GM19395 (cell line): Measurements from ENCODE around the gene FOXF2.
A peak's percentile ranks its signal among the peaks of the same experiment; 100 is the strongest.

Source experiments
- ATAC-seq: cut with Tn5 transposase; IDR thresholded peaks from one replicate; pipeline ENCODE4 v1.9.1; 2021; ENCODE audit warnings: mild to moderate bottlenecking, moderate library complexity; ENCODE audit not compliant: unreplicated experiment

The FOXF2 gene

DNA sequence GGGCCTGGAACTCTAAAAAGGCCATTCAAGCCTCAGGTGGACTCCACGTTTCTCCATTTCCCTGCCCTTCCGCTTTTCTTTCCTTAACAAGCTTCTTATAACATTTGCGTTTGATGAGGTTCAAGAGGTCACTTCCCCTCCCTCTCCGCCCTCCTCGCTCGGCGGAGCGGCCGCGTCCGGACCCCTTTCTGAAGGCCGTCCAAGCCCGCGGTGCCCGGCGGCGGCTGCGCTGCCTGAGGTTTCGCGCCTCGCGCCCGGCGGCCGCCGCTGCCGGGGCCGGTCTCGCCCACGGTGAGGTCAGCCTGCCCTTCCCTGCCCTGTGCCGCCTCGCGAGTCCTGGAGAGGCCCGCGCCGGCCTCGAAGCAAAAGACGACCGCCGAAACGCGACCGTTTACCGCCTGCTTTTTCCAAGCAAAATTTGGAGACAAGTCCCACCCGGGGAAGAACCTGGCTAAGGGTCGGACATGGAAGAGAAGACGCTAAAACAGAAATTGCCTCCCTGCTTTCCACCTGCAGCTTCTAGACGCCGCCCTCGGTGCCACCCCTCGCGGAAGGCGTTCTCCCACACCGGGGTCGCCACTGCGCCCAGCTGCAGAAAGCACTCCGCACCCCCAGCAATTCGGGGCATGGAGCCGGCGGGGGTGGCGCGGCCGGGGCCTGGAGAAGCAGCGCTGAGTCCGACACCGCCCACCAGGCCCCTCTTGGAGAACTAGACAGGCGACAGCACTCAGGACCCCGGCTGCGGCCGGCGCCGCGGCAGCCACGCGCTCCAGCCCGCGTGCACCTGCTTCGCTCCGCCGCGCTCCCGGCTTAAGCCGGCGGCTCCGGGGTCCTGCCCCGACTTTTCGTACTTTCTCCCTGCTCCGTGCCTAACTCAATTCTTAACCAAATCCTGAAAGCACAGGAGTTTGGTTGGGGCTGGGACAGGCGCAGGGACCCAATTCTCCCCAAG, 11.0 kb upstream of the FOXF2 start:
- no peak for ATAC-seq

DNA sequence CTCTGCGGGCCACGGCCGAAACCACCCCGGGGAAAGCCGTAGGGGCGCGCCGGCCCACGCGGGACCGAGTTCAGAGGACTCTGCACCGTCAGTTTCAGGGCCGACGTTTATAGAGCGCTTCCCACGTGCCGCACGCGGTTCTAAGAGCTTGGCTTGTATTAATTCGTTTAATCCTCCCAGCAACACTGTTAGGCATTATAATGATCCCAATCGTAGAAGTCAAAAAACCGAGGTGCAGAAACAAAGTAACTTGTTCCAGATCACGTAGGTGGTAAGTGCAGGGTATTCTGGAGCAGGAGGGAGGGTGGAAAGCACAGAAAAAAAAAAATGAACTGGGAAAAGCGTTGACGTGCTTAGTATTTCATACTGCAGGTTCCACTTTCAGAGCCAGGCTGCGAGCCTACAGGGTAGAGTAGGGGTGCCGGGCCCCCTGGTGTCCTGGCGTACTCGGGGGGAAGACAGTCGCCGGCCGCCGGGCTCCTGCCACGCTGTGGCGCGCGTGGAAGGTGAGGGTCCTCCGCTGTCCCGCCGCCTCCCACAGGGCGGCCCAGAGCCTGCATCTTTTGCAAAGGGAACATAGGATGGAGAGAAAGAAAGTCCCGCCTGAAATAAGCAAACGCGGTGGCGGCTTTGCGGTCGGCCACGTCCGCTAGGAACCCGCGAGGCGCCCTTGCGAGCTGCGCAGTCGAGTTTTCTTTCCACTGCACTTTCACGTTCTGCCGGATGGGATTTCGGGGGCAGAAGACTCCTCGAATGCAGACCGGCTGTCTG, 10.2 kb upstream of the FOXF2 start:
- no peak for ATAC-seq

DNA sequence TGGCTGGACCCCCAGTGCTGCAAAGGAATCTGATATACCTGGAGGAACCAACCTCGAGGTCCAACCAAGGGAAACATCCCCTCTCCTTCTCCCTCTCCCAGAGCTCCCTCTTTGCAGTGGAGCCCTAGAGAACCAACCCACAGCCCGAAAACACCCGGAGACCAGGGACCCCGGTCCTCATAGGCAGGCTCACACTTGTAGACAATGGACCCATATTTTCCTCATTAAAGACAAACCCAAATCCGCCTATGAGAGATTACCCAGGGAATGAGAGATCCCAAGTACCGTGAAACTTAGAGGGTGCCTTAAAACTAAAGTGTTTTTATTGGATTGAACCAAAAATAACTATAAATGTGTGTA, 9.6 kb upstream of the FOXF2 start:
- ATAC-seq = no peak

DNA sequence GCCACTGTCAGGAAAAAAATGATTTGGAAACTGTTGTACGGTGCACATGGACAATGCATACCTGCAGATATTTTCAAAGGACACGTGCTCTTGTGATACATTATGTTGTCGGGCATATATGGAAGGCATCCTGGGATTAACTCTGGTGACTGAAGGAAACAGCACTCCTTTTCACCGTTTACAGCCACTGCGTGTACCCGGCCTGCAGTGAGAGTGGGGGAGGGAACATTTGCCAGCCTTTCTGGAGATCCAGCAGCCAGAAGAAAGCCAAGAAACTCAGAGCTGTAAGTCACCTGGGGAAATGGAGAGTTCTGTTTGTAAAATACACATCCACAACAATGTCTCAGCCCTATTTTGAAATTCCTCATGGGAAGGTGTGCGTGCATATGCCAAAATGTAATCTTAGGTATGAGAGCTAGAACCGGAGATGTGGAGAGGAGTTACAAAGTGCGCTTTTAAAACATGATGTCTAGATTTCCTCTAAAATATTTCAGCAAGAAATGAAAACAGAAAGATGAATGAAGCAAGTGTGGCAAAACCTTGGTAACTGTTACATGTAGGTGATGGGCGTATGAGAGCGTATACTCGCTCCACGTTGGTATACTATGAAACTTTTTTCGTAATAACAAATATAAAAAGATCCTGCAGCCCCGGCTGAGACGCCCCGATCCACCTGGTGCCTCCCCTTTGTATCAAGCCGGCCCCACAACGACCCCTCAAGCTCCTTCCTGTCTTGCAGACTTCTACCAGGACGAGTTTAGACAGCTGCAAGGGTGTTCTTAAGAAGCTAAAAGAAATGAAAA, 8.6 kb upstream of the FOXF2 start:
- ATAC-seq = no peak

DNA sequence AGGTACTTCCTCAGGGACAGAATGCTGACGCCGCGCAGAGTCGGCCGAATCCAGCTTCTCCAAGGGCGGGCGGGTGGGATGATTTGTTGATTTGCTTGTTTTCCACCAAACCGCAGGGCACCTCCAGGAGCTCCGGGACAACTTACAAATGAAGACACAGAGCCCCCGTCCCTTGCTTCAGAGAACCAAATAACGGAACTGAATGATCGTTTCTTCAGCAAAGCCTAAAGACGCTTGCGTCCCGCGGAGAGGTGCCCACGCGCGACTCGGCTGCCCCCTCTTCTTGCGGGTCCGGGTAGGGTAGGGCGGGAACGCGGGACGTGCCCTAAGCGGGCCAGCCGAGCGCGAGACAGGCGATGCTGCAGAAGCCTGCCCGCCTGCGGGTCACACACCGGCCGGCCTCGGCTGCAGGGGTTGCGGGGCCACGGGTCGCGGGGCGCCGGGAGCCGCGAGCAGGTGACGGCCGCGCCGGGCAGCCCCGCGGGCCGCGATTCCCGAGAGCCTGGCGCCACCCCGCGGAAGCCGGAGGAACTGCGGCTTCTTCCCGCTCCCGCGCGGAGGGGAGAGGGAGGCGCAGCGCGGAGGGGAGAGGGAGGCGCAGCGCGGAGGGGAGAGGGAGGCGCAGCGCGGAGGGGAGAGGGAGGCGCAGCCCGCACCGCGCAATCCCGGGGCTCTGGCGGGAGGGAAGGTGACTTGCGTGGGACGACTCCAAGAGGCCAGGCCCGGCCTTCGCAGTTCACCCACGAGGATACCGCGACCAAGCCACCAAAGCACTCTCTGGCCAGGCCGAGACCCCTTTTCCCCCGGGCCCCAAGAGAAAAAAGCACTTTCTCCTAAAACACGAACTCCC, 7.7 kb upstream of the FOXF2 start:
- ATAC-seq = peak; percentile 53

DNA sequence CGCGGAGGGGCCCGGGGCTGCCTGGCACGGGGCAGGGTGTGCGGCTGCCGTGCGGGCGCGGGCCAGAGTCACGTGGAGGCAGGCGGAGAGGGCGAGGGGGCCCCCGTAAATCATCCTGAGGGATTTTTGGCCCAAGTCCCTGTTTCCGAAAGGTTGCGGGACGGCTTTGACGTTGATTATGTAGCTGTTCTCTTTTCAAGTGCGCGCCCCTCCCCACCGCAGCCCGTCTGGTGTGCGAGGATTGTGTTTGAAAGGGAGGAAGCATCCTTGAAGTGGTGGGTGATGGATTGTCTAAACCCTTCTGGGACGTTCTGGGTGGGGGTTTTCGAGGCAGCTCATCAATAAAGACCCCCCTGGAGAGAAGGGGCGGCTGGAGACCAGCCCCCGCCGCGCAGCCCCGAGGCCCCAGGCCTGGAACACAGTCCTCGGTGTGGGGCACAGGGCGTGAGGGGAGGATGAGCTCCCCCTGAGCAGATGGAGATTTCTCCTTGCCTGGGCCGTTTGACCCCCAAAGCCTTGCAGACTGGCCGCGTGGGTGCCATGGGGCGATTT, 7.0 kb upstream of the FOXF2 start:
- ATAC-seq = no peak

DNA sequence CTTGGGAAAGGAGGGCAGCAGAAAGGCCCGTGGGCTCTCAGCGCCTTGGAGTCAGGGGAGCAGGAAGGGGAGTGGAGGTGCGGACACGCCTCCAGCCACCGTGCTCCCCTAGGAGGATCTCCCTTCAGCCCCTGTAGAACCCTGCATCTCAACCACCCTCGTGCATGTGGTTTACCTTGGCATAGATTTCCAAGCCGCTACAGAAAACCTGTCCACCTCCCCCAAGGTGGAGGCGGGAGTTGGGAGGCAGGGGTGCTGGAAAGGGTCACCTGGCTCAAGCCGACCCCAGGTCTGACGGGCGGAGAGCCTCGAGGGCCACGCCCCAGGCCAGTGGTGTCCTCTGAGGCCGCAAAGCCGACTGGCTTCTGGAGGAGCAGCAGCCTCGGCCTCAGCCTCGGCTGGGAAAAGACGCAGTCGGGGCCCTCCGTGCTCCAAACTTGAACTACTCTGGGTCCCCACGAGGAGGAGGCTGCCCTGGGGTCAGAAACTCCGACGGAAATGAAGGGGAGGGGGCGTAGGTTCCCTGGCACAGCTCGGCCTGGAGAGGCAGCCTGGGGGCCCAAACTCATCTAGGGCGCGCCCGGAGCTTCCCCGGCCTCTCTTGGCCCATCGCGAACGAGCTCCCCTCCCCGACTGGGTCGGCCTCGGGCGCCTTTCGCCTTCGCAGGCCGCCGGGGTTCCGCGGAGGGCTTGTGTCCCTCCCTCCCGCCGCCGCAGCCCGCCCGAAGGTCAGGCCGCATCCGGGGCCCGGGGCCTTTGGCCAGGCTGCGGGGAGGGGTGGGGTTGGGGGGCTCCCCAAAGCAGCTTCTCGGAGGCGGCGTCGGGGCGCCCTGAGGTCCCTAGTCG, 6.3 kb upstream of the FOXF2 start:
- ATAC-seq = no peak

DNA sequence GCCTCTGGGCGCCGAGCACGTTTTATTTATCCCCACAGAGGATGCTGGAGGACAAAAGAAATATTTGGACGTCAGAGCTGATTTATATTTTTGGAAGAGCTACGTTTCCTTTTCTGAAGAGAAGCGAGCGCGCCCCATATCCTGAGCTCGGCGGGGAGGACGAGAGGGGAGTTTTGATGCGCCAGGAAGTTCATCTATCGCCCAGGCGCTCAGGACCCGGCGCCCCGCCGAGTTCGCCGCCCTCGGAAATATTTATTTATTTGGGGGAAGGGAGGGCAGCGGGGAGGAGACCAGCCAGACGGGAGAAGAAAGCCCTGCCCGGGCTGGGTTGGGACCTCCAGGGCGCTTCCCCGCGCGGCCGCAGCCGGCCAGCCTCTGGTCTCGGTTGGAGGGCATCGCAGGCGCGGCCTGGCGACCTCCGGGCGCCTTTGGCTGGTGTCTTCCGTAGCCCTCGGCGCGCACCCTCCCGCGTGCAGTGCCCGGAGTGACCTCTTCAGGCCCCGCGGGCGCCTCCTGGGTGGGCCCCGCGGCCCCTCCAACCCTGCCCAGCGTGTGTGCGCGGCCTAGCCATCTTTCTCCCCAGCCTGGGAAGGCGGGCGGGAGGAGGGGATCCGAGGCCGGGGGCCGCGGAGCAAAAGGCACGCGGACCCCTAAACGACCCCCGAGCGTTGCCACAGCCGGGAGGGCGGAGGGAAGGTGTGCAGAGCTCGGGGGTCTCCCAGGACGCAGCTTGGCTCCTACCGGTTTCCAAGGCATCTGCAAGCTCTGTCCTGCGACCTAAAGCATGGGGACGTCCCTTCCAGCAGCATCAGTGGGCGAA, 5.4 kb upstream of the FOXF2 start:
- no peak for ATAC-seq

DNA sequence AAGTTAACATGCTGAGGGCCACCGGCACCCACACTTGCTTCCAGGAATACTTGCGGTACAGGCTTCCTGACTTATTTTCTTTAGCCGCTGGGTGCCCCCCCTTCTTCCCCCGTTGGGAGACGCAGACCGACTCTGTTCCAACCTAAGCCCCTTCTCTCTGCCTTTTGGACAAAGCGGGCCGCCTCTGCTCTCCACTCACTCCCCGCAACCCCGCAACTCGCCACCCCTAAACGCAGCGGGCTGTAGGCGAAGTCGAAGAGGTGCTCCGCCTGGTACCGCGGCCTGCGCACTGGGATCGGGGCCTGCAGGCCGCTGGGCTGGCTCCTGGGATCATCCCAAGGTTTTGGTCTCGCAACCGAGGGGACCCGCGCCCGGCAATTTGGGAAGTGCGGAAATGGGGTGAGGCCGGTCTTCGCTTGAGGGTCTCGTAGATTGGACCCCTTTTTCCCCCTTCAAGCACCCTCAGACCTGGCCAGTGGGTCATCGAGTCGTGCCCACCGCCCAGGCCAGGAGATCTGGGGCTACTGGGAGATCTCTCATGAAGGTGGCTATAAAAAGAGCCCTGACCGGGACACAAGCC, 4.7 kb upstream of the FOXF2 start:
- ATAC-seq = no peak

DNA sequence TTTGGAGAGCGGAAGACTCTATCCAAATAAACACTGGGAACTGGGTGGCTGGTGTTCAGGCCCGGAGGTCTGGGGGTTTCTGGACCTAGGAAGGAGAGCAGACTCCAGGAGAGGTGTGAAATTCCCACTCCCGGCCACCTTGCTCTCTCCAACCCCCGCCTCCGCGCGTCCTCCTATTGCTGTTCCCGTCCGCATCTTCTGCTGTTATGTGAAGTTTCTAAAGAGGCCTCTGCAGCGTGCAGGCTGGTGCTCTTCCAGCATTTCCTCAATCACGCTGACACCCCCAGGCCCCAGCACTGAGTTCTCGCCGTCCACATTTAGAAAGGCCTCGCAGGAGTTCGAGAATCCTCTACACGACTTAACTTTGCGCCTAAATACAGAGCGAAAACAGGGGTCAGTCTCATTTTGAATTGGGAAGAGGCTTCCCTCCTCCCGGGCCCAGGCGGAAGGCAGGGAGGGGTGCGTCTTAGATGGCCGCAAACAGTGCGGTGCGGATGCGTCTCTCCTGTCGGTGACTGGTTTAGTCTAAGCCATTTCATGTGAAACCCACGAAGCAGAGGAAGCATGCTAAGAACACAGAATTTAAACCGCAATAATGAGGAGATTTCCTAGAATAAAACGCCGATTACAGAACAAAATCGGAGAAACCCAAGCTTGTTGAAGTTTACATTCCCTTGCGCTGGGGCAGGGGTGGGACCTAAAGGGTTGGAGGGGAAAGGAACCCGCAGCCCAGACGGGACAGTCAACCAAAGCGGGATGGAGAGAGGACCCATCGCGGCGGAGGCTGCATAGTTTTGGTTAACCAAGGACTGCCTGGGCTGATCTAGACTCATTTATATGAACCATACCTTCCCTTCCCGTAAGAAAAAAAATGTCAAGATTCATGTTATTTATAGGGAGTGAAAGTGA, 4.0 kb upstream of the FOXF2 start:
- no peak for ATAC-seq

DNA sequence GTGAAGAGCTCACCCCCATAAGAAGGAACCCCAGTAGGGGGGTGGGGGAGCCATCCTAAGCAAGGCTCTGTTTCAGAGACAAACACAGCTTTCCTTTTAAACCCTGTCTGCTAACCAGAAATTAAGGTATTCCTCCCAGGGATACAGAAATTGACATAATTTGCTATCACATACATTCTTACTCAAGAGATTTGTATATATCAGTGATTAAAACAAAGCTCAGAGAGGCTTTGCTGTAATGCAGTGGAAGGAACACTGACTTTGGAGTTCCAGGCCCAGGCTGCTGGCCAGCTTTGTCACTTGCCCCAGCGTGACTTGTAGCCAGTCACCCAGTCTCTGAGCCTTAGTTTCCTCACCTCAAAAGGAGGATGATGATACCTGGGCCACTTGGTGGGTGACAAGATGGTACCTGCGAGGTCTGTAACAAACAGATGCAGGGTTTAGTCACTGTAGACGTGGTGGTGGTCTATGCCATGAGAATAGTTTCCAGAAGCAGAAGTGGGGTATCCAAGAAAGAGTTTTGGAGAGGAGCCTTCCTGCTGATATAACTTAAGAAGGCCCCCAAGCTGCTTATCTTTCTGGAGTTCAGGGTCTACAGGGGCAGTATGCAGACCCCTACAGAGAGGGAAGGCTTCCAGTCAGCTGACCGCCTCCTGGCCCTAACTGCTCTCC, 3.2 kb upstream of the FOXF2 start:
- no peak for ATAC-seq

DNA sequence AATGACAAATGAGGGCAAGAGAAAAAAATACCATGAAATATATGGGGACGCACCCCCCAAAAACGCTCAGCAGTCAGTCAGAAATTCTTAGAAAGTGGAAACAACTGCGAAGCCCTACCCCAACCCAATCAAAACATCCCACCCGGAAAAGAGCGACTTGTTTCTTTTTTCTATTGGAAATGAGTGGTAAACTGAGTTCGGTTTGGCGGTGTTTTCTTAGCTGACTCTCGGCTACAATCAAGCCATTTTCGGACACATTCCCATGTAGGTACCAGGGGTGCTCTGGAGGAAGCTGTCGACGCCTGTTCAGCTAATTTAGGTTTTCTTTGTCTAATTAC, 1.9 kb upstream of the FOXF2 start:
- no peak for ATAC-seq

DNA sequence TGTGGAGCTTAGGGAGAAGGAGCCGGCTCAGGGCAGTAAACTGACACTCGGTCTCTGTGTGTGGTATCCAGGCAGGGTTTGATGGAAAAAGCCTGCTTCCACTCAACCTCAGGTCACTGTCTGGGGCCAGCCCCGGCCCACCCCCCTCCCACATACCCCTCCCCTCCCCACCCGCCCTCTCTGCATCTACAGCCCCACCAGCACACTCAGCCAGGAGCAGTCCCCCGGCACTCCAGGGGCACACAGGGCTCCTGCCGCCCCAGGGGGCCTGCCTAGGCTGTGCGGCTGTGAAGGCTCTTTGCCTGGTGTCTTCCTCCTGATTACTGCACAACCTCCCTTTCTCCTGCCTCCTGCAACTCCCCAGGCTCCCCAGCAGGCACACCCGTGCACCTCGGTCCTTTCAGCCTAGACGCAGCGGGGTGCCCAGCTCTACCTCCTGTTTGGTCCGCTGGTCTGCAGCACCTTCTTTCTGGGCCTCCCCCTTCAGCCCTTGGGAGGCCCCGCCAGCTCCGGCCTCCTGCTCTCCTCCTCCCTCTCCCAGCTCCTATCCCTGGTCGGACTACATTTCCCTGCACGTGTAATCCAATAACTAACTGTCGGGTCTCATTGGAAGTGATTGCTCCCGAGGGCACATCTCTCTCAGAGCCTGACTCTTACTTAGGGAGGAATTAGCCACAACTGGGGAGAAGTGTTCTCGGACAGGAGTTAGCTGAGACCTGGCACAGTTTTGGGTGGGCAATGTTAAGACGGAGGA, 1.3 kb upstream of the FOXF2 start:
- no peak for ATAC-seq

DNA sequence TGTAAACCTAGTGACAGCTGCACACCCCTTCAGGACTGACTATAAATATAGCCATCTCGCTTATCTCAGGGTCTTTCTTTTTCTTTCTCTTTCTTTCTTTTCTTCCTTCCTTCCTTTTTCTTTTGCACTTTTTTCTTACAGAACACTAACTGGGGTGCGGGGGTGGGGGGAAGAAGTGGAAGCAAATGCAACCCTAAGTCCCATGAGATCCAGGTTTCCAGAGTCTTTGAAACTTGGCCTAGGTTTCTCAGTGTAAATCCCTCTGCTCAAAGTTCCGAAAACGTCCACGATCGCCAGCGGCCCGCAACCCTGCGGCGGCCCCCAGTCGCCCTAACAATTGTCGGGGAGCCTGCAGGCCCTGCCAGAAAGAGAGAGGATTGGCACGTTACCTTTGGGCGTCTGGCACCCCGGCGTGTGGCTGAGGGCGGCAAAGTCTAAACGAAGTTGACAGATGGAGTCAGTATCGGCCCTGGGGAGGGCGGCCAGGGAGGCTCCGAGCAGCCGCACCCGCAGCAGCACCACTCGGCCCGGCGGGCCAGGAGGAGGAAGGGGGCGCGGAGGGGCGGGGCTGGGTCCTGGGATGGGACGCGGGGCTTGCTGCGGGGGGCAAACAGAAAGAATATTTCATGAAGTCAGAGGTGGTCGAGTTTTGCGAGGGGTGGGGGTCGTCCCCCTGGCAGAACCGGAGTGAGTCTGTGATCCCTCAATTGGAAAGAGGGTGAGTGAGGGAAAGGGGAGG, 577 bp upstream of the FOXF2 start:
- ATAC-seq = no peak
